Caco-2 (cell line): ENCODE results near the gene ATRIP. TPM values are rescaled to one million over a fixed set of nuclear protein-coding genes. Genes with fewer than 3 reads are reported as not detected.
A peak's percentile ranks its signal among the peaks of the same experiment; 100 is the strongest.

Source experiments
- BruUV-seq: library from RNA; stranded (reverse); fragments of 400-500 nt; replicated peaks from 2 replicates; lab custom pipeline; 2021; lab: Mats Ljungman, UMichigan
- CTCF ChIA-PET: fragments of 300-600 bp; sonication (Branson Sonifier 250); formaldehyde crosslinking; loops from one replicate; lab custom pipeline; 2022; ENCODE audit warnings: antibody characterized with exemption; lab: Charles Lee
- POLR2A ChIA-PET: fragments of 300-600 bp; sonication (Branson Sonifier 250); formaldehyde crosslinking; loops from one replicate; lab custom pipeline; 2022; ENCODE audit warnings: antibody characterized with exemption; lab: Charles Lee
- DNase-seq, 2 experiments: peaks; one replicate each; pipeline versions ENCODE4 v3.0.0 to v3.0.0-alpha.2; 2020 to 2022
- H3K27me3 ChIP-seq: replicated peaks from 2 replicates; pipeline ENCODE4 v1.6.0; 2011; ENCODE audit warnings: low read length; ENCODE audit not compliant: control insufficient read depth, insufficient read depth
- H3K36me3 ChIP-seq: 2 replicates; pipeline ENCODE4 v1.5.1; 2011; ENCODE audit warnings: low read length; ENCODE audit not compliant: control insufficient read depth, insufficient read depth
- H3K4me1 ChIP-seq: fragments of 250-450 bp; sonication (Bioruptor Pico); 2 replicates; pipeline ENCODE4 v1.5.1; 2020; ENCODE audit warnings: mild to moderate bottlenecking
- H3K4me3 ChIP-seq: 2 replicates; pipeline ENCODE4 v1.5.1; 2011; ENCODE audit warnings: low read depth, mild to moderate bottlenecking, control low read depth, low read length
- H3K9me3 ChIP-seq: fragments of 250-450 bp; sonication (Bioruptor Pico); 2 replicates; pipeline ENCODE4 v1.5.1; 2020; ENCODE audit warnings: mild to moderate bottlenecking, moderate library complexity
- H3K27ac Mint-ChIP-seq: one replicate; pipeline ENCODE4 v1.8.0; 2022; ENCODE audit warnings: mixed read lengths; ENCODE audit not compliant: unreplicated experiment
- H3K27me3 Mint-ChIP-seq: one replicate; pipeline ENCODE4 v1.8.0; 2022; ENCODE audit warnings: mixed read lengths; ENCODE audit not compliant: insufficient read depth, unreplicated experiment
- H3K36me3 Mint-ChIP-seq: one replicate; pipeline ENCODE4 v1.8.0; 2022; ENCODE audit warnings: mild to moderate bottlenecking, mixed read lengths; ENCODE audit not compliant: insufficient read depth, unreplicated experiment
- H3K4me1 Mint-ChIP-seq: one replicate; pipeline ENCODE4 v1.8.0; 2022; ENCODE audit warnings: low read depth, mixed read lengths; ENCODE audit not compliant: unreplicated experiment
- H3K4me3 Mint-ChIP-seq: one replicate; pipeline ENCODE4 v1.8.0; 2022; ENCODE audit warnings: mild to moderate bottlenecking, moderate library complexity, mixed read lengths; ENCODE audit not compliant: unreplicated experiment
- H3K9me3 Mint-ChIP-seq: one replicate; pipeline ENCODE4 v1.8.0; 2022; ENCODE audit warnings: mixed read lengths; ENCODE audit not compliant: unreplicated experiment
- intact Hi-C: fragments of 100-400 bp; cut with micrococcal nuclease; formaldehyde crosslinking; loops from one replicate; pipeline ENCODE4 v1.10.0; 2022; ENCODE audit not compliant: unreplicated experiment
- total RNA-seq: library from RNA; stranded (reverse); gene quantifications from 2 replicates; pipeline ENCODE4 v1.2.3, GENCODE V29; 2022
- TF ChIP-seq, protein P1 (sequence below), 2 experiments: fragments of 200-600 bp in 1 of 2; IDR thresholded peaks; 1 replicate in 1 of 2; 2 replicates in 1 of 2; pipeline versions ENCODE4 v1.5.1 to v1.8.0; 2011 to 2022; ENCODE audit warnings: antibody characterized with exemption in 1 of 2, control low read depth in 1 of 2, inconsistent platforms in 1 of 2, low read depth in 1 of 2, low read length in 1 of 2, mild to moderate bottlenecking in 1 of 2, moderate library complexity in 1 of 2; ENCODE audit not compliant: insufficient read depth in 1 of 2, severe bottlenecking in 1 of 2, unreplicated experiment in 1 of 2

ATRIP gene
- total RNA-seq, 1 experiment from 2014 or later, result 15.9 TPM

DNA sequence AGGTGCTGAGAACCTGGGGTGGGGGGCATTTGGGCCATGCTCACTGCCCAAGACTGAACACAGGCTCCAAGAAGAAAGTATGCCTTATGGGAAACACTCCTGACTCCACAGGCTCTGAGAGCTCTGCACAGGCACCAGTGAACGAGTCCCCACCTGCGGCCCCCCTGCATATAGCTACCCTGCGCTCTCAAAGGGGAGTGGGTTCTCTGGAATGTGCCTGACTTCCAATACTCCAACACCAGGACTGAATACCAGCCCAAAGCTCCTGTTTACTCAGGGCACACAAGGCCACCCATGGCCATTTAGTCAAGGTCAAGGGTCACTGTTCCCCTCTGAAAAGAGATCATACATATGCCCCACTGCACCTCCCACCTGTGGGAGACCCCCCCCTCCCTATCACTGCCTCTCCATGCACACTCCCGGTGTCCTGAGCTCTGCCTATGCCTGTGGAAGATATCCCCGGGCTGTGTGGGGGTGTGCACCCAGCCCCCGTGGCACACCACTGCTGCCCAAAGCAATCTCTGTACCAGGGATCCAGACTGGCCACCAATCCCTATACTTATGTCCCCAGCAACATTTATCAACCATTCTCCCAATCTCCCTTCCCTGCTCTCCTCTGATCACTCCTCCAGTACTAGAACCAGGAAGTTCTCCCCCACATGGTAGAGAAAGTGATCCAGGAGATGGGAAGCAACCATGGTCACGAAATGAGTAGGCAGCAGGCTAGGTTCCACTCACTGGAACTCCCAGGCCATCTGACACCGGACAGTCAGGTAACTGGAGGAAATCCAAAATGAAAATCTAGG, 15.1 kb upstream of the ATRIP start:
- intact Hi-C loops, result no loop called here
- no peaks in the 10 kb centered on the region for H3K9me3 Mint-ChIP-seq
- TF ChIP-seq, protein P1, sequence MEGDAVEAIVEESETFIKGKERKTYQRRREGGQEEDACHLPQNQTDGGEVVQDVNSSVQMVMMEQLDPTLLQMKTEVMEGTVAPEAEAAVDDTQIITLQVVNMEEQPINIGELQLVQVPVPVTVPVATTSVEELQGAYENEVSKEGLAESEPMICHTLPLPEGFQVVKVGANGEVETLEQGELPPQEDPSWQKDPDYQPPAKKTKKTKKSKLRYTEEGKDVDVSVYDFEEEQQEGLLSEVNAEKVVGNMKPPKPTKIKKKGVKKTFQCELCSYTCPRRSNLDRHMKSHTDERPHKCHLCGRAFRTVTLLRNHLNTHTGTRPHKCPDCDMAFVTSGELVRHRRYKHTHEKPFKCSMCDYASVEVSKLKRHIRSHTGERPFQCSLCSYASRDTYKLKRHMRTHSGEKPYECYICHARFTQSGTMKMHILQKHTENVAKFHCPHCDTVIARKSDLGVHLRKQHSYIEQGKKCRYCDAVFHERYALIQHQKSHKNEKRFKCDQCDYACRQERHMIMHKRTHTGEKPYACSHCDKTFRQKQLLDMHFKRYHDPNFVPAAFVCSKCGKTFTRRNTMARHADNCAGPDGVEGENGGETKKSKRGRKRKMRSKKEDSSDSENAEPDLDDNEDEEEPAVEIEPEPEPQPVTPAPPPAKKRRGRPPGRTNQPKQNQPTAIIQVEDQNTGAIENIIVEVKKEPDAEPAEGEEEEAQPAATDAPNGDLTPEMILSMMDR (IDR thresholded peaks at IDR 0.05; ENCODE audit: insufficient read depth in 1 of 2, low read depth in 1 of 2, low read length in 1 of 2, severe bottlenecking in 1 of 2, unreplicated experiment in 1 of 2), result no peak
- H3K9me3 ChIP-seq, result no peaks in the 10 kb centered on the region
- BruUV-seq, result no TSS peak
- no peaks in the 10 kb centered on the region for H3K27me3 ChIP-seq
- H3K4me3 ChIP-seq, result no peak overlapping the region
- H3K27me3 Mint-ChIP-seq, result no peaks in the 10 kb centered on the region
- no peak for DNase-seq
- H3K4me3 Mint-ChIP-seq, result peak overlapping the region; percentile 98
- ChIA-PET CTCF (interaction anchor here (0.8 to 6.2 kb wide), 4 partner anchors 8 to 31 kb away, joined by 3 to 405 read pairs (median 6); partner anchors contain the start of gene CCDC51), POLR2A (interaction anchor here (0.6 to 1.3 kb wide), 5 partner anchors 8 to 286 kb away, joined by 3 to 10 read pairs (median 4); partner anchors contain the start of genes ATRIP, CCDC51, CDC25A and IP6K2)
- H3K4me1 Mint-ChIP-seq, result peaks cover 48% of the 10 kb centered on the region
- peaks cover 77% of the 10 kb centered on the region for H3K4me1 ChIP-seq
- no peak overlapping the region for H3K27ac Mint-ChIP-seq
- peaks cover 6% of the 10 kb centered on the region for H3K36me3 ChIP-seq
- peaks cover 70% of the 10 kb centered on the region for H3K36me3 Mint-ChIP-seq

DNA sequence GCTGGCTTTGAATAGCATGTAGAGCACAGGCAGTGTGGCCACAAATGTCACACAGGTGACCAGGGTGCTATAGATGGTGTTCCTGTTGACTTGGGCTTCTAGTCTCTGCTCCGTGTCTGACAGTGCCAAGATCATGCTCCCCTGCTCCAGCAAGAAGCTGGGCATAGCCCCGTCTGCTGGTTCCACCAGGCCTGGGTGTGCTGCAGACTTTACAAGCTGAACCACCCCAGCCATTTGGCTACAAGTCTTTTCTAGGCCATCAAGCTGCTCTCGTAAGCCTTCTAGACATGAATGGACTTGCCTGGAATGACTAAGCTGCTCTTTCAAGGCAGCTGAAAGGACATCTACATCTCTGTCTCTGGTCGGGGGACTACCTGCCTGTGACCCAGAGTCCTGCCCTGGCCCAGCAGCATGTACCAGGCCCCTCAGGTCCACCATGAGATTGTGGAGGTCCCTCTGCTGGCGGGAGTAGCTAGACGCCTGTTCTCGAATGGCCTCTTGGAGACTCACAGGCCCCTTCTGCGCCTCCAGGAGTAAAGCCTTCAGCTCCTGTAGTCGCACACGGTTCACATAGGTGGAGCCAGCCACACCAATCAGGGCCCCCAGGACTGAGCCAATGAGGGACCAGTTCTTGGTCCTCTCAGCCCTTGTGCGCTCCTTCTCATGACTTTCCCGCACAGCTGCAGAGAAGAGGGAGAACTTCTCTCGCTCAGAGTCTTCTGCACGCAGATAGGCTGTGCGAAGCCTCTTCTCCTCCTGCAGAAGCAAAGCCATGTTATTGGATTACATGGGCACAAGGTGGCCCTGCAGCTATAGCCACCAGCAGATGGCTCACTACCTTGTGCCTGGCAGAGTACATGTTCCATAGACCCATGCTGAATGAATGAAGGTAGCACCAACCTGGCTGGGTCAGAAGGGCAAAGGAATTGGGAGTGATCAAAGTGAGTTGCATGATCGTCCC, 13.8 kb upstream of the ATRIP start:
- DNase-seq, result peak; percentile 61 to 80
- H3K9me3 Mint-ChIP-seq, result no peaks in the 10 kb centered on the region
- Histone ChIP-seq H3K27me3 (no peaks in the 10 kb centered on the region), H3K4me3 (peak overlapping the region; percentile 57), H3K36me3 (peaks cover 4% of the 10 kb centered on the region; the same call in 1 of the 2 replicates), H3K9me3 (no peaks in the 10 kb centered on the region), H3K4me1 (peaks cover 64% of the 10 kb centered on the region)
- CTCF ChIA-PET, result interaction anchor here (0.6 to 6.2 kb wide), 7 partner anchors 14 to 164 kb away, joined by 3 to 405 read pairs (median 4); partner anchors contain the start of genes ATRIP and PFKFB4
- TF ChIP-seq, protein P1 (IDR thresholded peaks at IDR 0.05; ENCODE audit: insufficient read depth in 1 of 2, low read depth in 1 of 2, low read length in 1 of 2, severe bottlenecking in 1 of 2, unreplicated experiment in 1 of 2), result peak in 1 of 2 experiments; percentile 27
- peak overlapping the region; percentile 78 for H3K4me3 Mint-ChIP-seq
- H3K36me3 Mint-ChIP-seq, result peaks cover 60% of the 10 kb centered on the region
- no TSS peak for BruUV-seq
- peaks cover 37% of the 10 kb centered on the region for H3K4me1 Mint-ChIP-seq
- H3K27ac Mint-ChIP-seq, result no peak overlapping the region
- H3K27me3 Mint-ChIP-seq, result no peaks in the 10 kb centered on the region
- intact Hi-C loops, result no loop called here
- POLR2A ChIA-PET, result interaction anchor here (0.5 to 2.3 kb wide), 3 partner anchors 14 to 244 kb away, joined by 6 to 20 read pairs (median 10); partner anchors contain the start of genes ATRIP and CDC25A
